Putamen (tissue), 1 donor: ENCODE data around the gene SLX4IP.

Experiments used
- DNase-seq: peaks from one replicate; pipeline ENCODE4 v3.0.0-alpha.2; 2016; ENCODE audit warnings: low spot score

SLX4IP gene

DNA sequence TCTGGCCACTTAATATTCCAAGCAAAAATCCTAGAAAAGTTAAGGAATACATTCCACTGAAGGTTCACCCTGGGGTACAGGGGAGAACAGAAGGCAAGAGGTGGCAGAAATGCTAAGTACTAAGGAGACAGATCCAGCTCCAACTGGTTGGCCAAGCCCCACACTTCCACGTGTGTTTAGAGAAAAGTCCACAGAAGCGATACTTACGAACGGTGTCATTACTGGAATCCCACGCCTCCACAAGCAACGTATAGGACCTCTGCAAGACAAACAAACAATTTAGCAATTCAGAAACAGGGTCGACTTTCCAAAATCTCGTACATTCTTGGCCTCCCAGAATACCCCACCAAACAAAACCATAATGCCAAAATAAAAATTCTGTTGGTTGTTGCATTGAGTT, 228.7 kb downstream of the SLX4IP start:
- no peak for DNase-seq

DNA sequence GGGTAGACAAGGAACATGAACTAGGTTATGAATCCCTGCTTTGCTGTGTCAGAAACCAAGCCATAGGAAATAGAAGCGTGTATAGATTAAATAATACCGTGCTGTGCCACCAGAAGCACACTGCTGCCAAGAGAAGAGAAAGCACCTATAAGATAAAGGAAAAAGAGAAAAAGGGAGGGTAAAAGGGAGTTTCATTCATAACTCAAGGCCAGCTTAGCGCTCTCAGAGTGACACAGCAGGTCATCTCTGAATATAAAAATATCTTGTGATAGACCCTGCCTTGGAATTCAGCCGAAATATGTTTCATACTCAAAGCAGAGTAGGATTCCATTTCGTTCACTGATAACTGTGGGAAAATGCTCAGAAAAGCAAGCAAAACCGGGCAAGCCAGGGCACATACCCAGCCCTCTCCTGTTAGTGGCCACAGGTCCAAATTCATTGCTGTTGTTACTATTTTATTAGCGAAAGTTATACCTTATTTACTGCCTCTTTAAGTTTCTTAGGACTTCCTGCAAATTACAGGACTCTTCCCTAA, 230.0 kb downstream of the SLX4IP start:
- no peak for DNase-seq

DNA sequence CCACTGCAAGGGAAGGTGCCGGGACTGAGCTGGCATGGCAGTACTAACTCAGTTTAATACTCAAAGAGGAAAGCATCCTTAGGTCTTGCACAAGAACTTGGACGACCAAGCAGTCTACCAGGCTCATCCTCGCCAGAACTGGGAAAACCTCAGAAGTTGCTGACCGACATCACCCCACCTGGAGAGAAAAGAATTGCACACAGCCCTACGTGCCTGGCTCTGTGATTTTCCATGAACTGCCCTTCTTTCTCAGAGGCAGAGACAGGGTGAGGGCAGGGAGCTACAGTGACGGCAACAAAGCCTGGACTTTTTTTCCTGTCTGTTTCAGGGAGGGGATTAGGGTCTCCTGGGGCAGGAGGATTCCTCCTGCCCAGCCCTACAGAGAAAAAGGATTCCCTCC, 230.7 kb downstream of the SLX4IP start:
- no peak for DNase-seq

DNA sequence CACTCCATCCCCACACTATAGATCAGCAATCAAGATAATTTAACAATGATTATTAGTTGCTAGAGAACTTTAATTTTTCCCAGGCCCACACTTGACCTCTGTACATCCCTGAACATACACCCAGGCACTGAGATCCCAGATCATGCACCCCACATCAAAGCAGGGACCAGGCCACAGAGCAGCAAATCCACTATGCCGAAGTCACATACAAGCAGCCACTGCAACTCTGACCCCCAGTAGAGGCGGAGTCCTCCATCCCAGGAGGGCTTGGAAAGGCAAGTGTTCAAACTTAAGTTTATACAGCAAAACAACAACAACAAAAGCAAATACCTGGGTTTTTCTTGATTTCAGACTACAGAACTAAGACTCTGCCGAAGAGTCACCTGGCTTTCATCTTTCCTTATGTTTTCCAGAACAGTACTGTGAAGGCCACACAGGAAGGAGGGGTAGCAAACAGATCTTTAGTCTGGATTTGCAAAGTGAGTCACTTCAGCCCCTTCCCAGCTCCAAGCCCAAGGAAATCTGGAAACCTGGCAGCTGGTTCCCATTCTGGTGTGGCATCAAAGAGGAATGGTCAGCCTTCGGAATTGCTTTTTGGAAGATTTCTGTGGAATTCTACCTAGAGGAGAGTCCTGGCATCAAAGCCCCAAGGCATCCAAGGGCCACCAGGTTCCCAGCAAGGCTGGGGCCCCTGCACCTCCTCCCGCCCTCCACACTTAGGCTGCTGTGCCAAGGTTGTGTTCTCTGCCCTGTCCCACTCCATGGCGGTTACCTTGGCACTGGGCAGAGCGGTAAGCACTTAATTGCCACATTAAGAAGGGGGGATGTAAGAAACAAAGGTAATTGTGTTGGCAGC, 231.3 kb downstream of the SLX4IP start:
- no peak for DNase-seq

DNA sequence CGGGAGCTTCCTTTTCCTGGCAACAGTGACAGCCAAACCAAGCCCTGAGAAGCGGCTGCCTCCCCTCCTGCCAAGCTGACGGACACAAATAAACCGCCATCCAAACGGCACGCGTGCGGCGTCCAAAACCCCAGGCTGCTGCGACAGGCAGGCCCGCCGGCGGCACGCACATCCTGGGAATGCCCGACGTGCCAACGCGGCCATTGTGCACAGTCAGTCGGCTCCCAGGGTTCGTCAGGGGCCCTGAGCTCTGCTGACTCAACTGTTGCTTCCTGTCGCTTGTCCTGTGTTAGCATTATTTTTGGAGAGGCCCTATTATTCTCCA, 231.9 kb downstream of the SLX4IP start:
- no peak for DNase-seq

DNA sequence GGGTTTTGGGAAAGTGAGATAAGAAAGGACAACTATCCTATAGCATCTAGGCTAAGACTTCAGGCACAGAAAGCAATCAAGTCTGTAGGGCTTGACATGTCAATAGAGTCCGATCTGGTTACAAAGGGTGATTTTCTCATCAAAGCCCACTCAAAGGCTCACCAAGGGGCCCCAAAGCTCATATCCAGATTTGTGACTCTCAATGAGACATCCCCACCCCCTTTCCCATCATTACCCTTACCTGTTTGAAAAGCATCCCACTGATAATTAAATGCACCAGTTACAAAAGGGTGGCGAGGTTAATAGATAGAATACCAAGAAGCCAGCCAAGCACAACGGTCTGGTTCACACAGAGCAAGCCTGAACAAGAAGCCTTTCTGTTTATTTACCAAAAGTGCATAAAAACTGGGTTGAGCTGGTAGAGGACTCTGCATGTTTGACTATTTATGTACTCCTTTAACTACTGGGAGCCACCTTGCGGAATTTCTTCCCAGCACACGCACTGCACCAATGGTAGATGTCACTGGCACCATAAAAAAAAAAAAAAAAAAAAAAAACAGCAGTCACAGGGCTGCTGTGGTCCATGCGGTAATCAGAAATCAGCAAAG, 232.6 kb downstream of the SLX4IP start:
- DNase-seq, result no peak

DNA sequence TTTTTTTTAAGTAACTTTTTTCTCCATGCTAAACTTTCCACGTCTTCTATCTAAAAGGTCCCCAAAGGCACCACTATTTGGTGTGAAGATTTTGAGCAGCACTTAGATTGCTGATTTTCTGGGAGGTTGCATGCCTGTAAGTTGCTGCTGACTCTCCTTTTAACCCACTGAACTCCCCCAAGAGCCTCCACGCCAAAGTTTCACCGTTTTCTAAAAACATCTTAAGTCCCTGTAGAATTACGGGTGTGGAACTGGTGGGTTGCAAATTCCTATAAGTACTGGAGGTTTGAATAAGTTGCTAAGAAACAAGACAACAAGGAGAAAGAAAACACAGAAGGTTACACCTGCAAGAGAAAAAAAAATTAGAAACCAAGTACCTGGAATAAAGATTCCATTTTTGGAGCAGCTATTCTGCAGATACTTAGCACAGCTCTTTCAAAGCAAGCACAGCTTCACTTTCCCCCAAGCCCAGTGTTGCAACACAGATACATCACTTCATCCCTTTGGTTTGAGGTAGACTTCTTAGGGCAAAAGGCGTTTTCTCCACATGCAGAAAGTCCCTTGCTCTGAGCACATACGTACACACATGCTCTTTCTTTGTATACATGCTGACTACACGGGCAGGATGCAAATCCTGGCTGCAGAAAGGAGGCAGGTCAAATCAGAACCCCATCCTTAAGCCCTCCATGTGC, 233.7 kb downstream of the SLX4IP start:
- no peak for DNase-seq

DNA sequence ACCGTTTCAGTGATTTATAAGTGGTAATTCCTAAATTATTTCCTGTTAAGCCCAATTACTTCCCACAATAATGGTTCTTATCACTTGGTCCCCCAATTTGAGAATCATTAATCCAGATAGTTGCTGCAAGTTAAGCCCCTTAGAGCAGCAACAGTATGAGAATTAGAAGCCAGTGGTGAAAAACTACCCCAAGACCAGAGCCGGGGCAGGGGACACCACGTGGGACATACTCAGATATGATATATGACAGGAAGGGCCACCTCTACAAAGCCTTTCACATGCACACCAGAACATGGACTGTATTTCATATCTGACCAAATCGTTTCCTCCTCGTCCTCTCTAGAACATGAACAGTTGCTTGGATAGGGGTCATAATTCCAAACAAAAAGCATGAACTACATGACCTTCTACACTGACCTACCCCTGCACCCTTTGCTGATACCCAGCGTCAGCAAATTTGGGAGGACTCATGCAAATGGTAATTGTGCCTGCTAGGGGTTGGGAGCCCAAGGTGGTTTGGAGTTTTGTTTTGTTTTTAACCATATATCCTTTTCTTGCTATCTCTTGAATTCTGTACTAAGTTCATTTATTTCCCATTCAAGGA, 234.8 kb downstream of the SLX4IP start:
- no peak for DNase-seq

DNA sequence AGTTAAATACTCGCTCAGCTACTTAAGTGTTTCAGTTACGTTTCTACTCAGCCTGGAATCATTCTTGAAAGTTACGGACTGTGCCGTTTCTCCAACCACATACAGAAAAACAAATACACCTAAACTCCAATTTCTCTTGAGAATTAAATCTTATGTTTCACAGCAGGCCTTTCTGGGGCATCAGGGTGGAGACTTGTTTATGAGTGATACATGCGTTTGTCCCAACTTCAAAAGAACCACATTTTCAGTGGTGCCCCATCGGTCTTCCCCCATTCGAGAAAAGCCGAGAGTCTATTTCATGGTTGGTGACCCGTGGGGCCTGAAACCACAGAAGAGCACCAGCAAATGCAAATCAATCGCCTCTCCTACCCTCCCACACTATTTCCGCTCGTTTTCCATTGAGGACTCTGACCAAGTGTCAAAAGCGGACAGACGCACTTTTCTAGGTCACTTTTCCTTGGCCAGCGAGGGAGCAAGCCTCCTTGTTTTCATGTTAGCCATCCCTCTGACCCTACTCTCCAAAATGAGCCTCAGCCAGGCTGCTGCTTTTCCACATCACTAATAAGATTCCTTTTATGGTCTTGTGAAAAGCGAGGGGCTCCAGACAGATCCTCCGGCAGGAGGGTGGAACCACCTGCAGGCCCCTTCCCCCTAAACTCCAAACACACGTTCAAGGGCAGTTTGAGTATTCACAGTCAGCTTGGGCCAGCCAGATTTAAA, 235.6 kb downstream of the SLX4IP start:
- DNase-seq, result no peak

DNA sequence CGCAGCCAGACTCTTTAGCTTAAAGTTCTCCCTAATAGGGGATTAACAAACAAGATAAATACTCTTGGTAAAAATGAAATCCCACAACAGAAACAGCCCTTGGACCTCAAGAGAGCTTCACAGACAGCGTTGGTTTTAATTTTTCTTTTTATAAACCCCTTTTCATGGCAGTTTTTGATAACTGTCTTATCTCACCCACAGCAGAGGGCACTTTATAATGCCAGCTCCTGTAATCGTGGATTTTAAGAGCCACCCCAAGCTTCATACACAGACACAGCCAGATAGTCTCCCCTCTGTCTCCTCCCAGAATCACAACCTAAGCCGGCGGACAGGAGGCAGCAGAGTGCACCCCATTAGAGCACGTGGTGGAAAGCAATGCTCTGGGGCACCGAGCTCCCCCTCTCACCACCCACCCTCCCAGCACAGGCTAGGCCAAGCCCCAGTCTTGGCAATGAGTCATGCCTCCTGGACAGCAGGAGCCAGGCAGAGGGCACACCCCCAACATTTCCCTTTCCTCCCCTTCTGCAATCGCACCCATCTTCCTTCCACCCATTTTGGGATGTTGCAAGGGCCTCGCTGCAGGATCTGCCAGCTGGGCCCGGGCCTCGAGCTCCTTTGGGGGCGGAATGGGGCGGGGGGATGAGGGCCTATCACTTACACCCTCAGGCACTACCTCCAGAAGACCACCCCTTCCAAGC, 236.3 kb downstream of the SLX4IP start:
- DNase-seq, result no peak

DNA sequence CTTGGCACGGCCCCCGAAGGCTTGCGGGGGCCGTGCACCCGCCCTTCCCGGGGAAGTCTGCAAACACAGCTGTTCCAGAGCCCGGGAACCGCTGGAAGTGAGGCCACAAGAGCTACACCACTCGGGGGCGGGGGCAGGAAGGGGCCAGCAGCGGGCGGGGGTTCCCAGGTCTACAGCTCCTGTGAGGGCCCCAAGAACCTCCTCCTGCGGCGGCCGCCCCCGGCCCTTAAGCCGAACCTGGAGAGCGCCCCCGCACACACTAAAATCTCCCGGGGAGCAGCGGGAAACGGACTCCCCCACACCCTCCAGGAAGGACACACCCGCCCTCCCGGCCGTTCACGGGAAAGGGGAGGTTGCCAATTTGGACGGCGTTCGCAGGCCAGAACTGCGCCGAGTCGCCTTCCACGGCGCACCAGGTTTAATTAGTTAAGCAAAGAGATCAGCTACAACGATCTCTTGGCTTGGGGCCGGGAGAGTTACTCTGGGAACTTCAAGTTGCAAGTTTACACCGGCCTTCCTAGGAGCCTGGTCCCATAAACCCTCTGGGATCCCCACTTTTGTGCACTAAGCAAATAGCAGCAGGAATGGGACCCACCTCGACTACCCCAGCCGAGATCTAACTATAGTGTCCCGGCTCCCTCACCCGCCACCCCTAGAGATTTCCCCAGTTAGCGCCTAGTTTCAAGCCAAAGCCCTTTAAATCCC, 237.0 kb downstream of the SLX4IP start:
- DNase-seq, result no peak

DNA sequence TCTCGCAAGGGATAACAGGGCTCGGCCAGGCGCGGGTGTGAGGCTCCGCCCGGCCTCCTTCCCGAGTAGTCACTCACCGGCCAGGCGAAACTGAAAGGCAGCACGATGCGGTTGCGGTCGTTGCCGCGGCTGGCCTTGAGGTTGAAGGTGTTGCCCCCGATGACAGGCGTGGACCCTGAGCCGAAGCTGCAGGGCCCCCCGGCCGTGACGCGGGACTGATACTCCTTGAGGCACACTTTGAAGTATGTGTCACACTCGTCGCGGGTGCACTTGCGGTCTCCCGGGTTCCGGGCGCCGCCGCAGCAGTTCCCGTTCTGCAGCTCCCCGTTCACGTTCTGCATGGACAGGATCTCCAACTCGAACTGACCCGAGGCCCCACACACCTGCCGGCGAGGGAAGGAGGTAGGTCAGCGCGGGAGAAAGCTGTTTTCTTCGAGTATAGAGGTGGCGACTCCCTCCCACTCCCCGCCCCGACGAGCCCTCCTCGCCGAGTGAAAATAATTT, 237.6 kb downstream of the SLX4IP start:
- no peak for DNase-seq

DNA sequence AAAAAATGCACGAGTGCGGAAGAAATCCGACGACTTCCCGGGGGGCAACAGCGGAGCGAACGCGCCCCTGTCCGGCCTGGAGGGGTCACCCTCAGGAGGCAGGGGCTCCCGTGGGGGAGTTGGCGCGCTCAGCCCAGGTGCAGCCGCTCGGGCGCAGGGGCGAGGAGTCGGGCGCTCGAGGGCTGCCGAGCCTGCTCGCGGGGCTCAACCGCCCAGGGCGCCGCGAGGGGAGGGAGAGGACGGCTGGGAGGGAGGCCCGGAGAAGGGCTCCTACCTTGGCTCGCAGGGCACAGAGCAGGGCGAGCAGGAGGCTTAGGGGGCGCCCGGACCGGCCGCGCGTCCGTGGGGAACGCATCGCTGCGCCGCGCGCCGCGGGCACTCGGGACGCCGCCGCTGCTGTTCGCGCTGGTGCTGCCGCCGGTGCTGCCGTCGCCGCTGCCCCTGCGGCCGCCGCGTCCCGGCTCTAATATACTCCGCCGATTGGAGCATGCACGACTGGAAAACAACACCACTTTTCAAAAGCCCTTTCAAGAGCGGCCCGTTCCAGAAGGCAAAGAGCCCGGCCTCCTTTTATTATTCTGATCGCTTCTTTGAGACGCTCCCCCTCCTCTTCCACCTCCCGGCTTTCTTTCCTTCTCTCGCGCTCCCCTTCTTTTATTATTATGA, 238.2 kb downstream of the SLX4IP start:
- DNase-seq, result no peak

DNA sequence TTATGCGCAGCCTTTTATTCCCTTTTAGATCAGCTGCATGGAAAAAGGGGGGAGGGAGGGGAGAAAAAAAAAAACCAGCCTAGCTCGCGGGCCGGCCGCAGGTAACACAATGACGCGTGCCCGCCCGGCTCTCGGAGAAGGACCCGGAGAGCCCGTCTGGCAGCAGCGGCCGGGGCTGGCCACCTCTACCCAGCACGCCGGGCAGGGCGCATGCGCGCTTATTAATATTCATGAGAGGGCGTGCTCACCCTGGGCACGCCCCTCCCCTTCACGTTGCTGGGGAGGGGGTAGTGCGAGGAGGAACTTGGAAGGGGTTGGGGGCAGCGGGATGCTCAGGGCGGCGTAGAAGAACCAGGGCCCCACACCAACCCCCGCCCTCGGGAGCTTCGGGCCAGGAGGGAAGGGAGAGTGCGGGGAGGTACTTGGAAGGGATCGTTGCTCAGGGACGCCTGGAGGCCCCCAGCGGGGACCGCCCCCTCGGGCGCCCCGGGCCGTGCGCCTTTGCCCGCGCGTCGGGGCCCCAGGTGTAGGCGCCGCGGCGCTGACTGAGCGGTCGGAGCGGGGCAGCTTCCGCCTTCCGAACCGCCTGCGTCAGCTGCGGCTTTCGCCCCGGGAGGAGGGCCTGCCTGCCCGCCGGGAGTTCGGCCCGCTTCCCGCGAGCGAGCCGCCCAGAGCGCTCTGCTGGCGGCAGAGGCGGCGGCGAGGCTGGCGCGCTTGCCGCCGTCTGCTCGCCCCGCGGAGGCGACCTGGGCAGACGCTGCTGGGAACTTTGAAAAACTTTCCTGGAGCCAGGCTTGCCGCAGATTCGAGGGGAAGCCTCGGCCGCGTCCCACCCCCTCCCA, 239.0 kb downstream of the SLX4IP start, which contains the start of gene JAG1:
TSS of gene JAG1 (minus strand) at position 158 of the 842 bp plus-strand sequence. CDS start 469 bp downstream, outside the sequence.
- peak; percentile 92 for DNase-seq

DNA sequence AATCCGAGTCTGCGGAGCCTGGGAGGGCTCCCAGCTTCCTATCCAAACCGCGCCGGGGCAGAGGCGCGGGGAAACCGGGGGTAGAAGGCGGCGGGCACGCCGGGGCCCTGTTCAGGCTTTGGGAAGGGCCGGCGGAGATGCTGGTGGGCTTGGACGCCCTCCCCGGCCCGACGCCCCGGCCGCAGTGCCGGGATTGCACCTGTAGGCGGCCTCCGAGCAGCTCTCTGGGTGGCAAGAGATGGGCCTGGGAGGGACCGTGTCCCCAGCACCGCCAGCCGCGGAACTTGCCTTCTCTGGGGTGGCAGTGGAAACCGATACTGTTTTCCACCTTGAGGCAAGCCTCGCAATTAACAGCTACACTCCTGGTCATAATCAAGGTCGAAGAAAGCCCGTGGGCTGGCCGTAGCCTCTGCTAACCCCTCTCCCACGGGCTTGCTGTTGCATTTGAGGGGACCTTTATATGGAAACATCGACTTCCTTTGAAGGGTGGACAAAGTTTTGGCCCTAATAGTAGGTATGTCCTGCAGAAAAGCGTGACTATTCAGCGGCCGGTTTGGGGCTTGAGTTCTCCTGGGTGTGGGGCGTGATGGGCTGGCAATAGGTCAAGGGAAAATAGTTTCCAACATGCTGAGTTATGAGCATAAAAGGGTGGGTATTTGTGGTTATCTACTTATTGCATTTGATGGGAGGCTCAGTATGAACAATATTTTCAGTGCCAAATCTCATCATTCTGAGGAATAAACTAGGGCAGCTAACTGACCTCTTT, 239.8 kb downstream of the SLX4IP start:
- DNase-seq, result no peak

DNA sequence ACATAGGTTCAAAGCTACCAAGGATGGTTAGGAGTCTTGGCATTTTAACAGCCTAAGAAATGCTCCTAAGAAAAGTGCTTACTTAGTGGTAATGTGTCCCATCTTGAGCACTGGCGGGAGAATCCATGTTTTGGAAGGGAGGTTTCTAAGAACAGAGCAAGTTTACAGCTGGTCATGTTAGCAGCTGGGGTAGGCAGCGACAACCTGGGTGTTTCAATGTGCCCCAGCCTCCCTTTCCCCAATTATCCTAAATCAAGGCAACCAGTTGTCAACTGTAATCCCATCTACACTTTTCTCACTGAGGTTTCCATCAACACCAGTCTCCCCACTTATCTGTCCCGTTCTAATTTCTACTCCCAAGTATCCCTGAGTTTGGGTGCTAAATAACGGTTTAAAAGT, 240.3 kb downstream of the SLX4IP start:
- no peak for DNase-seq

DNA sequence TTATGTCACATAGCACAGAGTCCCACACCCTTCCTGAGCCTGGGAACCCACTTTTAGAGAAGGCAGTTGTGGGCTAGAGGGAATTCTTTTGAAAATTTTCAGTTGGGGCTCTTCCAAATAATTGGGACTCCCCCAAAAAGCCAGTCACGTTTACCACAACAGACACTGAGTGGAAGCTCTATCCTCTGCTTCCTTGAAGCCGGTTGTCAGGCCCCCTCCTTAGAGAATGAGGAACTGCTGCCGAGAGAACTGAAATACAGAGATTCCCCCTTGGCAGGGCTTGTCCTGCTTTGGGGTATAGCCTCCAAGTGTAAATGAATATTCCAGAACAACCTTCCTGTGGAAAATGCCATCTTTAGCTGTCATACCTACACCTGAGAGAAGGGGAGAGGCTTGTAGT, 241.4 kb downstream of the SLX4IP start:
- DNase-seq, result no peak
